Measurements from ENCODE around the gene KIAA1191.

GRCh38 chr5:176383961-176384360, 22.4 kb upstream of the KIAA1191 start:
- no peak for TF ChIP-seq CTCF (IDR thresholded peaks at IDR 0.05)
- TF ChIP-seq POLR2A (IDR thresholded peaks at IDR 0.05): no peak

Measured in Peyer's patch (tissue), 4 donors.